Neural cell (in vitro differentiated cells): ENCODE measurements around the gene PLK3.

Experiments
- CTCF ChIP-seq: fragments of 450-650 bp; IDR thresholded peaks from 2 replicates; pipeline ENCODE4 v1.5.1; 2014; ENCODE audit warnings: antibody characterized with exemption, mild to moderate bottlenecking, moderate library complexity; ENCODE audit not compliant: poor library complexity, severe bottlenecking
- EP300 ChIP-seq: fragments of 450-650 bp; conservative IDR thresholded peaks from 2 replicates; pipeline ENCODE4 v1.6.1; 2014; ENCODE audit warnings: antibody characterized with exemption, mild to moderate bottlenecking, moderate library complexity; ENCODE audit not compliant: poor library complexity, severe bottlenecking
- EZH2 ChIP-seq: fragments of 200-600, 300-800 bp; shearing (Covaris generic), sonication (generic); IDR thresholded peaks from 2 replicates; pipeline ENCODE4 v1.6.1; 2014; ENCODE audit warnings: antibody characterized with exemption, low read length, borderline replicate concordance, mild to moderate bottlenecking; ENCODE audit not compliant: insufficient read depth, poor library complexity, severe bottlenecking
- POLR2AphosphoS5 ChIP-seq: IDR thresholded peaks from 2 replicates; pipeline ENCODE4 v1.6.1; 2012
- REST ChIP-seq: IDR thresholded peaks from 2 replicates; pipeline ENCODE4 v1.6.1; 2012; ENCODE audit warnings: borderline replicate concordance
- TAF1 ChIP-seq: IDR thresholded peaks from 2 replicates; pipeline ENCODE4 v1.6.1; 2012; ENCODE audit warnings: low read depth

GRCh38 chr1:44810101-44810761 is 10.1 kb downstream of the PLK3 start:
- TF ChIP-seq CTCF (no peak), REST (no peak), TAF1 (no peak), EZH2 (no peak), POLR2AphosphoS5 (no peak), EP300 (no peak)
